Activated CD4-positive, alpha-beta memory T cell treated with anti-CD3 and anti-CD28 coated beads, Interleukin-2, amount 10 ng/mL, durations not matched to agents 7 days and 5 days (primary cell): Measurements from ENCODE around the gene NRIP3. TPM values are rescaled to one million over a fixed set of nuclear protein-coding genes. Genes with fewer than 3 reads are reported as not detected.
"Not testable (repeated sequence)": the region's sequence is repeated elsewhere in the genome, so short reads cannot be mapped to it uniquely, and the experiment has no call there.

Experiments used
- CTCF ChIA-PET: fragments of 350-600 bp; sonication (Branson Sonifier 250); formaldehyde crosslinking; loops from one replicate; lab custom pipeline; 2021; ENCODE audit warnings: antibody characterized with exemption, inconsistent platforms; lab: Charles Lee
- POLR2A ChIA-PET: fragments of 350-600 bp; sonication (Branson Sonifier 250); formaldehyde crosslinking; loops from one replicate; lab custom pipeline; 2021; ENCODE audit warnings: antibody characterized with exemption; lab: Charles Lee
- DNase-seq: peaks from one replicate; pipeline ENCODE4 v3.0.0-alpha.2; 2020
- H3K27ac Mint-ChIP-seq: one replicate; pipeline ENCODE4 v1.8.0; 2021; ENCODE audit warnings: mild to moderate bottlenecking, mixed read lengths
- H3K27me3 Mint-ChIP-seq: one replicate; pipeline ENCODE4 v1.8.0; 2021; ENCODE audit warnings: mixed read lengths
- H3K36me3 Mint-ChIP-seq: one replicate; pipeline ENCODE4 v1.8.0; 2021; ENCODE audit warnings: low read depth, mixed read lengths
- H3K4me1 Mint-ChIP-seq: one replicate; pipeline ENCODE4 v1.8.0; 2021; ENCODE audit warnings: mixed read lengths
- H3K4me3 Mint-ChIP-seq: one replicate; pipeline ENCODE4 v1.8.0; 2021; ENCODE audit warnings: mild to moderate bottlenecking, mixed read lengths
- H3K9me3 Mint-ChIP-seq: one replicate; pipeline ENCODE4 v1.8.0; 2021; ENCODE audit warnings: mixed read lengths
- total RNA-seq, 2 experiments: library from RNA; stranded (reverse); gene quantifications; one replicate each; pipeline ENCODE4 v1.2.3, GENCODE V29; 2021

NRIP3 gene
- total RNA-seq, 2 experiments from 2014 or later: 1.9 to 2.4 TPM

DNA sequence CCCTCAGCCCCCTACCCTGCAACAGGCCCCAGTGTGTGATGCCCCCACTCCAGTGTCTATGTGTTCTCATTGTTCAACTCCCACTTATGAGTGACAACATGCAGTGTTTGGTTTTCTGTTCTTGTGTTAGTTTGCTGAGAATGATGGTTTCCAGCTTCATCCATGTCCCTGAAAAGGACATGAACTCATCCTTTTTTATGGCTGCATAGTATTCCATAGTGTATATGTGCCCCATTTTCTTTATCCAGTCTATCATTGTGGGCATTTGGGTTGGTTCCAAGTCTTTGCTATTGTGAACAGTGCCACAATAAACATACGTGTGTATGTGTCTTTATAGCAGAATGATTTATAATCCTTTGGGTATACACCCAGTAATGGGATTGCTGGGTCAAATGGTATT is 5.7 kb upstream of the NRIP3 start:
- CTCF ChIA-PET: interaction anchor here (0.8 kb wide), 1 partner anchor 128 kb away, joined by 4 read pairs; no protein-coding TSS in a partner anchor
- DNase-seq, H3K9me3 Mint-ChIP-seq, POLR2A ChIA-PET, H3K27ac Mint-ChIP-seq, H3K36me3 Mint-ChIP-seq, H3K4me1 Mint-ChIP-seq, H3K4me3 Mint-ChIP-seq: not testable (repeated sequence)
- peaks cover 56% of the 10 kb centered on the region for H3K27me3 Mint-ChIP-seq

DNA sequence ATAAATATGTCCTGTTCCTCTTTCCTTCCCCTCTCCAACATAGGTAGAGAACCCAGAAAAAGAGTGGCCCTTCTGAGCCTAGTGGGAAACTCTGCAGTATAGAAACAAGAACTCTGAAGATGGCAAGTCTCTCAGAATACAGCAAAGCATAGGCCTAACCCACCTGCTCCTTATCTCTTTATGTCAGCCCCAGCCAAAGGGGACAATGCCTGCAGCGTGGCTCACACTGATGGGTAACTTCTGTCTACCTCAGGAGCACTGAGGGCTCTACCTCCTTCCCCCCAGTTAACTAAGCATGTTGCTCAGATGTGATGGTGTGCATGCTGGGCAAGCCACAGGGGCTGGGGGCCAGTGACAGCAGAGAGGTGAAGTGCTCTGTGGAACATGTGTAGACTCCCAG is 4.9 kb upstream of the NRIP3 start:
- no peak for DNase-seq
- Mint-ChIP-seq H3K9me3 (no peaks in the 10 kb centered on the region), H3K4me1 (peaks cover 7% of the 10 kb centered on the region), H3K4me3 (no peak overlapping the region), H3K36me3 (no peaks in the 10 kb centered on the region), H3K27me3 (peaks cover 56% of the 10 kb centered on the region), H3K27ac (no peak overlapping the region)
- ChIA-PET CTCF (no interaction called here), POLR2A (no interaction called here)

DNA sequence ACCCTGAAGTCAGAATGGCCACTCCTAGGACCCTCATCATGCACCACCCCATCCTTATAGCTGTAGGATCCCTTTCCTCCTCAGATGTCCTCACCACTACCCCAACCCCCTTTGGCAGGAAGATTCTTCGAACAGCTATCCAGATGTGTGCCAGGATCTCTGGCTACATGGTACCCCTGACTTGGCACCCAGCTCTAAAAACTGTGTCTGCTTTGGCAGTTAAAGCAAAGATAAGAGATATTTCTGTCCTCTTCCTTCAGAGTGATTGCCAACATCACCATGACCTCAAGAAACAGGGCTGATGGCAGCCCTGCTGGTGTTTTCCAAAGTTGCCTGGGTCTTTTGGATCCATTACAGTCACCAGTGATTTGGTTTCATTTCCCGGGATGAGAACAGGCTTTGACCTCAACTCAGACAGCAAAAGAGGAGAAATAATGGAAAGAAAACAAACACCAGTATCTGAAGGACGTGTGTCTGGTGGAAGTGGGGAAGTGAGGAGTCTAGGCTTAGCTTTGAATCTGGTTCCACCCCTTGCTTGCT is 4.3 kb upstream of the NRIP3 start:
- Mint-ChIP-seq H3K4me1 (peaks cover 11% of the 10 kb centered on the region), H3K4me3 (no peak overlapping the region), H3K27ac (no peak overlapping the region), H3K27me3 (peaks cover 58% of the 10 kb centered on the region), H3K36me3 (no peaks in the 10 kb centered on the region), H3K9me3 (no peaks in the 10 kb centered on the region)
- CTCF ChIA-PET: no interaction called here
- POLR2A ChIA-PET: no interaction called here
- DNase-seq: no peak

DNA sequence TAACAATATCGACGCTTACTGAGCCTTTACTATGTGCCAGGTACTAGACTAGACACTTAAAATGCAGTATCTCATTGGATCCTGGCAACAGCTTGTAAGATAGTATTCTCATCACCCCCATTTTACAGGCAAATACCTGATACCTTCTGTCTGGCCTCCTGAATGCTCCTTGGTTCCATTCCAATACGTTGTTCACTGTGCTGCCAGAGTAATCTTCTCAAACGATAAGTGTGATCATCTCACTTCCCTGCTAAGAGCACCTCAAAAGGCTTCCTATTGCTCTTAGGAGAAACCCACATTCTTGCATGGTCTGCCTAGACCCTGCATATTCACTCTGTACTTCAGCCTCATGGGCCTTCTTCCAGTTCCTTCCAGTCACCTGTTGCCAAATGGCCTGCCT is 1.3 kb upstream of the NRIP3 start:
- Mint-ChIP-seq H3K4me3 (peak overlapping the region; percentile 11), H3K27me3 (peaks cover 58% of the 10 kb centered on the region), H3K36me3 (no peaks in the 10 kb centered on the region), H3K27ac (no peak overlapping the region), H3K4me1 (peaks cover 27% of the 10 kb centered on the region), H3K9me3 (no peaks in the 10 kb centered on the region)
- CTCF ChIA-PET: interaction anchor here (2.9 kb wide), 1 partner anchor 11 kb away, joined by 14 read pairs; no protein-coding TSS in a partner anchor
- no peak for DNase-seq
- POLR2A ChIA-PET: interaction anchor here (1.6 kb wide), 1 partner anchor 13 kb away, joined by 3 read pairs; no protein-coding TSS in a partner anchor

DNA sequence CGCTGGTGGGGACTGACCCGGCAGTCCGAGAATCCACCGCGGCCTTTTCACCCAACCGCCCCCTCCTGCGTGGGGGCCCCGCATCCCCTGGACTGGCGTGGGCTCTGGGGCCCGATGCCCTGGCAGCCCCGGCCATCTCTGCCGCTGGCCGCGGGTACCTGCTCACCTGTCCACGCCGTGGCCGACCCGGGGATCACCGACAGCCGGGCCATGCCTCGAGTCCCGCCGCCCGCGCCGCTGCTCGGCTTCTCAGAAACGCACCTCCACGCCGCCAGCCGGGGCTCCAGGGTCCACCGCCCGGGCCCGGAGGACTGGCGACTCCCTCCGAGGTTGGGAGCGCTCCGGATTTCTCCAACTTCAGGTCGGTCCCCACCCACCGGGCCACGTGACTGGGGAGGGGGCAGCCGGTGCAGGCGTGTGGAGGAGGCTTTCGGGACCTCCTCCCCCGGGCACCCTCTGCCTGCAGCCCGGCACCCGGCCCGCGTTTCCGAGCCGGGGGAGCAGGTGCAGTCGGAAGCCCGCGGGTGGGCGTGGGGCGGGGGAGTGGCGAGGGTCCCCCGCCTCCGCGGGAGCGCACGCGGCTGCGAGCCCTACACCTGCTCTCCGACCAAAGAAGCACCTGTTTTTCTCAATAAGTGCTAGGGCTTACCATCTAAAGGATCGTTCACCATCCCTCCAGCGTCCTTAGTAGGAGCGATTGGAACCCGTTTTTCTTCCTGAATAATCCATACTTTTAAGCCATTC is 554 bp upstream of the NRIP3 start:
- Mint-ChIP-seq H3K27ac (no peak overlapping the region), H3K4me1 (peaks cover 27% of the 10 kb centered on the region), H3K4me3 (peak overlapping the region; percentile 11), H3K27me3 (peaks cover 58% of the 10 kb centered on the region), H3K9me3 (no peaks in the 10 kb centered on the region), H3K36me3 (no peaks in the 10 kb centered on the region)
- ChIA-PET CTCF (interaction anchor here (2.9 to 4.9 kb wide), 2 partner anchors 11 to 12 kb away, joined by 14 to 22 read pairs; no protein-coding TSS in a partner anchor), POLR2A (no interaction called here)
- DNase-seq: no peak

DNA sequence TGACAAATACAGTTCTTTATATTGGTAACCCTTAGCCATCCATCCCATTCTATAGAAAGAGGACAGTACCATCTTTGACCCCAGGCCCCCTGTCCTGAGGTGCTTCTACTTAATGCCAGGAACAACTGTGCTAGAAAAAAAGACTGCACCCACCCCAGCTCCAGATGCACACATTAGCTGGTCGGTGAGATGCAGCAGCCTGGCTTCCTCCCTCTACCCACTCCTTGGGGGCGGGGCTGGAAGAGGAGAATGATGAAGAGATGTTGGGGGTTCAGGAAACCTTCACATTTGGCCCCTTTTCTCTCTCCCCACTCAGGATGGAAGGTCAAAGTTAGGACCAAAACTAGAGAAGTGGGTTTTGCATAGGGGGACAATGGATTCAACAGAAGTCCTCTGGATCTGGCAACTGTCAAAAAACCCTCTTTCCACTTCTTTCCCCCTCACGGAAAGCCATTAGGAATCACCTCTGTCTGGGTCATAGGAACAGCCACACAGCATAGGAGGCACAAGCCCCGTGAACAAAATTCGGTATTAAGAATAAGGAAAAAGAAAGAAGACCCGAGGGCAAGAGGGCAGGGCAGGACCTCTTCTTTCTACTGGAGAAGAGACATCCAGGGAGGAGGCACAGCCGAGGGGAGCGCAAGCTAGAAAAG is 755 bp downstream of the NRIP3 start:
- H3K9me3 Mint-ChIP-seq: no peaks in the 10 kb centered on the region
- DNase-seq: no peak
- H3K4me3 Mint-ChIP-seq: peak overlapping the region; percentile 64
- no peak overlapping the region for H3K27ac Mint-ChIP-seq
- H3K27me3 Mint-ChIP-seq: peaks cover 52% of the 10 kb centered on the region
- CTCF ChIA-PET: interaction anchor here (0.9 to 4.9 kb wide), 5 partner anchors 12 to 135 kb away, joined by 3 to 22 read pairs (median 3); no protein-coding TSS in a partner anchor
- no peaks in the 10 kb centered on the region for H3K36me3 Mint-ChIP-seq
- POLR2A ChIA-PET: interaction anchor here (0.7 to 1.3 kb wide), 3 partner anchors 13 to 458 kb away, joined by 3 to 4 read pairs (median 4); partner anchors contain the start of gene ZNF143
- H3K4me1 Mint-ChIP-seq: peaks cover 27% of the 10 kb centered on the region

DNA sequence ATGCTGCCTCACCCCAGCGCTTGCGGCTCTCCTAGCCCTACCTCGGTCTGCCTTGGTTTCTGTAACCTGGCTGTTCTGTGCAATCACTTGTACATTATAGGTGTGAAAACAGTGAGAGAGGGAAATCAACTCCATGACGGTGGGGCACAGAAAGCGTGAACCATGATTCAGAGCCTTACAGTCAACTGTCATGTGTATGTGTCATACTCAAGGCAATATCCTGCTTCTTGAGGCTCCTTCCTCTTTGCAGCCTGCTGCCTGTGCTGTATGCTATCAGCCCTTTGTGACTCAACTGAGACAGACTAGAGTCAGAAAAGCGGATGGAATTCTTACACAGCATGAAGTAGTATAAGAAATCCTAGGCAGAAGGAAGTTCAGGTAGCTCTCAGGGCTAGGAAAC is 2.1 kb downstream of the NRIP3 start:
- CTCF ChIA-PET: interaction anchor here (4.9 kb wide), 1 partner anchor 13 kb away, joined by 22 read pairs; no protein-coding TSS in a partner anchor

DNA sequence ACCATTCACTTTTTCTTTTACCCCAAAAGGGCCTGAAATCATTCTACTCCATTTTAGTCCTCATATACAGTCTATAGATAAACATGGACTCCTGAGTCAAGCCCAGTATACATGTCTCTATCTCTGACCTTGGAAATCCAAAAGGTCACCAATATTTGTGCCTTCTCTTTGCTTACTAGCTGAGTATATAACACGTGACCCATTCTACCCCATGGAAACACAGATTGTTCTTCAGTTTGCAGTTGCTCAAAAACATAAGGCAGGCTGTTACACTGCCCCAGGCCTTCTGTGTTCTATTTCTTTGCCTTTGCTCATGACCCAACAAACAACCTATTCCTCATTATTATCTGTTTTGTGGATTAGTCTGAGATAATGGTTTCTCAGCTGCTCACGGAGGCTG is 5.8 kb downstream of the NRIP3 start:
- Mint-ChIP-seq H3K36me3 (no peaks in the 10 kb centered on the region), H3K9me3 (no peaks in the 10 kb centered on the region), H3K27me3 (peaks cover 18% of the 10 kb centered on the region), H3K4me1 (peaks cover 16% of the 10 kb centered on the region), H3K4me3 (no peak overlapping the region), H3K27ac (no peak overlapping the region)
- ChIA-PET CTCF (interaction anchor here (1.0 to 1.4 kb wide), 4 partner anchors 14 to 140 kb away, joined by 3 to 5 read pairs (median 3); no protein-coding TSS in a partner anchor), POLR2A (no interaction called here)
- no peak for DNase-seq

More for the DNA sequence above, 2.1 kb downstream of the NRIP3 start:
- POLR2A ChIA-PET: no interaction called here
- no peak overlapping the region for H3K4me3 Mint-ChIP-seq
- peaks cover 27% of the 10 kb centered on the region for H3K4me1 Mint-ChIP-seq
- no peaks in the 10 kb centered on the region for H3K36me3 Mint-ChIP-seq
- no peak overlapping the region for H3K27ac Mint-ChIP-seq
- DNase-seq: peak; percentile 52
- H3K27me3 Mint-ChIP-seq: peaks cover 39% of the 10 kb centered on the region
- no peaks in the 10 kb centered on the region for H3K9me3 Mint-ChIP-seq

DNA sequence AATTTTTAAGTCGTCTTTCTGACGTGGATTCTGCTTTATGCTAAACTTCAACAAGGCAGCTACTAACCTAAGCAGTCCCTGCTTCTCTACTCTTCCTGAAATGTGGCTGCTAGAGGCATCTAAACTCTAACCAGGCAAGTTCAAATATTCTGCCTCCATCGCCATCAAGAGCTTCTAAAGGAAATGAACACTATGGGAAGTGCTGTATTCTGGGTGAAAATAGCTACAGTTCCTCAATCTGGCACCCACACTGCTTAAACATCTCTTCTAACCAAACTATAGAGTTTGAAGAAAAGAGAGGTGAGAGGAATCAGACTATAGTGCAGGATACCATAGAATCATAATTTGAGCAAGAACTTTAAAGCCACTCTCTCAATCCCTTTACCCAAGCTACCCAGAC is 6.3 kb downstream of the NRIP3 start:
- DNase-seq: no peak
- H3K9me3 Mint-ChIP-seq: no peaks in the 10 kb centered on the region
- H3K36me3 Mint-ChIP-seq: no peaks in the 10 kb centered on the region
- no peak overlapping the region for H3K27ac Mint-ChIP-seq
- CTCF ChIA-PET: interaction anchor here (1.0 to 1.4 kb wide), 5 partner anchors 9 to 140 kb away, joined by 3 to 5 read pairs (median 3); no protein-coding TSS in a partner anchor
- H3K4me1 Mint-ChIP-seq: peaks cover 11% of the 10 kb centered on the region
- POLR2A ChIA-PET: no interaction called here
- peaks cover 14% of the 10 kb centered on the region for H3K27me3 Mint-ChIP-seq
- H3K4me3 Mint-ChIP-seq: no peak overlapping the region

DNA sequence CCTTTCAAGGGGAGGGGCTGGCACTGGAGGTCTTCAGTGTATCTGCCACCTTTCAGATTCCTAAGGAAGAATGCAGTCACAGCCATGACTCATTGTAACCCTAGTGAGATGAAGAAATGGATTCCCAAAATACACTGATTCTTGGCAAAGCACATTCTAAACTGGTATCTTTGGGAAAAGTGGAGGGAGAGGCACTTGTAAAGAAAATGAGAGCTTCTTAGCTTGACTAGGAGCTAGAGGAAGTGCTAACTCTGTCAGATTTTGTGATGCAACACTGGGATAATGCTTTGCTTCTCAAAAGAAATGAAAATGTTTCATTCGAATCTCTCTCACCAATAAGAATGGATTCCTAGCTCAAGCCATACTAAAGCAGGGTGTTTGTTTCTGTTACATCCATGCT is 14.3 kb downstream of the NRIP3 start:
- no peaks in the 10 kb centered on the region for H3K9me3 Mint-ChIP-seq
- peaks cover 8% of the 10 kb centered on the region for H3K27me3 Mint-ChIP-seq
- H3K4me1 Mint-ChIP-seq: peaks cover 9% of the 10 kb centered on the region
- no peak for DNase-seq
- H3K27ac Mint-ChIP-seq: no peak overlapping the region
- ChIA-PET POLR2A (no interaction called here), CTCF (no interaction called here)
- H3K4me3 Mint-ChIP-seq: no peak overlapping the region
- no peaks in the 10 kb centered on the region for H3K36me3 Mint-ChIP-seq

DNA sequence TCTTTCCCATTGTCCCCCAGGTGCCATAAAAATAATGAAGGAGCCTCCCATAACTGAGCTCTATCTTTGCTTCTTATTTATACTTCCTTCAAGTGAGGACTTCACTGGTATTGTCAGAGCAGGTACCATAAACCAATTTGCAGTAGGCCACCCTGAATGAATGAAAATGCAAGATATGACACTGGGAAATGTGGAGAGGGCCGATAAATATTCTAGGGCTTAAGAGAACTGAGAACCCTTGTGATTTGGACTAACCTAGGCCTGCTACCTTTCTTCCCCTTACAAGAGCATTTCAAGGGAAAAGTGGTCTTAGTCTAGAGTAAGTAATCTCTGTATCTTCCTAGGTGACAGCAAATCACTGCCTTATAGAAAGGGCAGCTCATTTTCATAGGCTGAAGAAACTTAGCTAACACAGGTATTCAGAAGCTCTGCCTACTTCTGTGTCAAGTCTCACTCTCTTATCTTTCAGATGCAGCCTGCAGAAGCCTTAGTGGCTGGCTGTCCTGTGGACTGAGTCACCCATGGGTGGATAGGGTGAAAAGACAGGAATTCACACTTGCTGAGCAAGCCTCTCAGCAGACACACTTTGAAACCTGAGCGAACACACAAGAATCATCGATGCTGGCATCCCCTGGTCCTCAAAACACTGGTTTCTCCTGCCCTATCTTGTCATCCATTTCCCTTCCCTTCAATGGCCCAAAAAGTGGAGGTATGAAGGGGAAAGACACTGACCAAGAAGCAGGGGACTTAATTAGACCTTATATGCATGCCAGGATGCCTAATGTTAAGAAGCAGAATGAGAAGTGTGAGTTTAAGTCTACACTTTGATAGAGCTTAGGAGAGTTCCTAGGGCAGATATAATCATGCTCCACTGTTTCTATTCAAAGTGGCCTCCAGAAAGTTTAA is 15.2 kb downstream of the NRIP3 start:
- Mint-ChIP-seq H3K27ac (no peak overlapping the region), H3K4me1 (peaks cover 12% of the 10 kb centered on the region), H3K36me3 (no peaks in the 10 kb centered on the region), H3K4me3 (no peak overlapping the region), H3K9me3 (no peaks in the 10 kb centered on the region), H3K27me3 (peaks cover 4% of the 10 kb centered on the region)
- ChIA-PET POLR2A (interaction anchor here (1.2 kb wide), 1 partner anchor 24 kb away, joined by 4 read pairs; no protein-coding TSS in a partner anchor), CTCF (interaction anchor here (1.4 kb wide), 1 partner anchor 9 kb away, joined by 4 read pairs; no protein-coding TSS in a partner anchor)
- no peak for DNase-seq

DNA sequence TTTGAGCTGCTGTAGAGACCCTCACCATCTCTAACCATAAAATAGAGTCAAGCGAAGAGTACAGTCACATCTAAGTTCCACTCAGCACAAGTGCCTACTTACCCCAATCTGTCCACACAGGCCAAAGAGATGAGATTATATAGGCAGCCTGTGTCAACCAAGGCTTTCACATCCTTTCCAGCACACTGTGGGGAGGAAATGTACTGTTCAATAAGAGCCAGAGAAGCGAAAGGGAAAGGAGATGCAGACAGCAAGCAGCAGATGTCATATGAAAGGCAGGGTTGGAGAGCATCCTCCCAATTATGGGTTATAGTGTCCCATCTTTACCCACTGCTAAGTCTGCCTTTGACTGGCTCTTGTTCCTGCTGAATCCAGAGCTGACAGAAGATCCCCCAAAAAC is 16.4 kb downstream of the NRIP3 start:
- no peak overlapping the region for H3K27ac Mint-ChIP-seq
- ChIA-PET POLR2A (interaction anchor here (1.2 kb wide), 2 partner anchors 16 to 23 kb away, joined by 3 to 4 read pairs; no protein-coding TSS in a partner anchor), CTCF (interaction anchor here (1.1 to 1.4 kb wide), 2 partner anchors 10 to 28 kb away, joined by 3 to 4 read pairs; no protein-coding TSS in a partner anchor)
- peaks cover 4% of the 10 kb centered on the region for H3K27me3 Mint-ChIP-seq
- no peaks in the 10 kb centered on the region for H3K9me3 Mint-ChIP-seq
- no peaks in the 10 kb centered on the region for H3K36me3 Mint-ChIP-seq
- DNase-seq: no peak
- no peak overlapping the region for H3K4me3 Mint-ChIP-seq
- H3K4me1 Mint-ChIP-seq: peaks cover 19% of the 10 kb centered on the region
